K562 (cell line): Measurements from ENCODE around the gene CHSY1. TPM values are rescaled to one million over a fixed set of nuclear protein-coding genes. Genes with fewer than 3 reads are reported as not detected.

Experiments used
- CBX1 ChIP-seq: sonication (generic); IDR thresholded peaks from 2 replicates; pipeline ENCODE4 v1.6.1; 2016; ENCODE audit warnings: antibody characterized with exemption, low read depth, mild to moderate bottlenecking
- ESRRB ChIP-seq: fragments of 250-450 bp; sonication (Bioruptor Pico); IDR thresholded peaks from 2 replicates; pipeline ENCODE4 v1.5.0; 2020; ENCODE audit warnings: mild to moderate bottlenecking, moderate library complexity, borderline replicate concordance
- IRF2 ChIP-seq: sonication (generic); formaldehyde crosslinking; IDR thresholded peaks from 2 replicates; pipeline ENCODE4 v1.8.1; 2022; ENCODE audit warnings: mild to moderate bottlenecking, missing genetic modification reagents
- LCOR ChIP-seq: sonication (generic); formaldehyde crosslinking; IDR thresholded peaks from 2 replicates; pipeline ENCODE4 v1.8.0; 2022; ENCODE audit warnings: mild to moderate bottlenecking, missing genetic modification reagents
- MCM2 ChIP-seq: fragments of 450-650 bp; IDR thresholded peaks from 2 replicates; pipeline ENCODE4 v1.6.1; 2017; ENCODE audit warnings: low read depth, mild to moderate bottlenecking
- PRPF4 ChIP-seq: fragments of 200-400 bp; formaldehyde crosslinking; IDR thresholded peaks from one replicate; pipeline ENCODE4 v1.6.1; 2017; ENCODE audit warnings: low read length, low read depth, mild to moderate bottlenecking; ENCODE audit not compliant: insufficient read depth, poor library complexity, severe bottlenecking
- REST ChIP-seq, 2 experiments: fragments of 450-650 bp; formaldehyde crosslinking in 1 of 2; IDR thresholded peaks; 2 replicates each; pipeline versions ENCODE4 v1.4.0 to v1.6.1; 2014 to 2020; ENCODE audit warnings: mild to moderate bottlenecking in 2 of 2, borderline replicate concordance in 1 of 2, low read depth in 1 of 2
- SIN3B ChIP-seq: fragments of 450-650 bp; IDR thresholded peaks from 2 replicates; pipeline ENCODE4 v1.6.1; 2017; ENCODE audit warnings: low read depth, mild to moderate bottlenecking, moderate library complexity
- SMC3 ChIP-seq: conservative IDR thresholded peaks from 2 replicates; pipeline ENCODE4 v1.6.1; 2011; ENCODE audit warnings: low read depth, low read length, improper control_type of control experiment; ENCODE audit not compliant: insufficient read depth
- TAF7 ChIP-seq: fragments of 450-650 bp; IDR thresholded peaks from 2 replicates; pipeline ENCODE4 v1.6.1; 2016; ENCODE audit warnings: missing genetic modification characterization, missing compliant biosample characterization
- ZKSCAN8 ChIP-seq: fragments of 200-800 bp; sonication (Bioruptor generic); IDR thresholded peaks from 2 replicates; pipeline ENCODE4 v1.6.1; 2016; ENCODE audit warnings: missing genetic modification characterization, missing compliant biosample characterization
- ZNF143 ChIP-seq: sonication (generic); formaldehyde crosslinking; IDR thresholded peaks from 2 replicates; pipeline ENCODE4 v1.9.0; 2022; ENCODE audit warnings: mild to moderate bottlenecking, missing genetic modification reagents
- ZNF24 ChIP-seq: fragments of 450-650 bp; IDR thresholded peaks from 2 replicates; pipeline ENCODE4 v1.6.1; 2016
- ZNF347 ChIP-seq: fragments of 450-650 bp; formaldehyde crosslinking; IDR thresholded peaks from 2 replicates; pipeline ENCODE4 v1.4.0; 2020; ENCODE audit warnings: low read depth, mild to moderate bottlenecking, moderate library complexity
- ZNF830 ChIP-seq: fragments of 250-450 bp; sonication (Bioruptor Pico); IDR thresholded peaks from 2 replicates; pipeline ENCODE4 v1.5.0; 2021; ENCODE audit warnings: mild to moderate bottlenecking
- polyA plus RNA-seq, 8 experiments: library from polyadenylated mRNA; depleted of rRNA in 4 of 8; stranded (reverse) in 5 of 8; unstranded in 3 of 8; fragments of >200 nt; fragmentation: Nextera tagmentation in 2 of 8; fragmentation: Illumina TruSeq in 1 of 8; extraction: Ambion mirVana in 2 of 8; extraction: Trizol in 1 of 8; gene quantifications; 2 replicates each; pipeline versions ENCODE4 v1.2.1 to v1.2.3, GENCODE V29; 2011 to 2014; ENCODE audit warnings: inconsistent platforms in 1 of 8, missing spikeins in 1 of 8
- total RNA-seq, 7 experiments: library from RNA; depleted of rRNA in 6 of 7; stranded (reverse); fragments of >200 nt in 6 of 7; fragmentation: Illumina TruSeq in 2 of 7; extraction: Trizol in 2 of 7; gene quantifications; 2 replicates each; pipeline versions ENCODE4 v1.2.1 to v1.2.3, GENCODE V29; 2011 to 2021; ENCODE audit warnings: low replicate concordance in 1 of 7
- TF ChIP-seq, protein P1 (sequence below): fragments of 450-650 bp; IDR thresholded peaks from 2 replicates; pipeline ENCODE4 v1.6.1; 2018; ENCODE audit not compliant: partially characterized antibody

The CHSY1 gene
- total and polyA plus RNA-seq, 9 of the 15 experiments (the other 6 are each of a cell fraction or from before 2014, with no cell fraction given) = 7.0 to 16.4 (median 13.4) TPM

GRCh38 chr15:101148166-101148880, 103.5 kb downstream of the CHSY1 start (continued):
- TF ChIP-seq REST (IDR thresholded peaks at IDR 0.05; ENCODE audit: borderline replicate concordance) (0 out of 2 replicates have a peak, but pooled peaks have one; percentile 26), REST (CRISPR knock-in tag; IDR thresholded peaks at IDR 0.05; ENCODE audit: low read depth) (no peak), ZKSCAN8 (CRISPR knock-in tag) (no peak), ZNF830 (CRISPR knock-in tag) (no peak), ZNF347 (CRISPR knock-in tag) (no peak), MCM2 (no peak), IRF2 (CRISPR knock-in tag) (no peak), CBX1 (0 out of 2 replicates have a peak, but pooled peaks have one; percentile 30), TAF7 (tag) (no peak), ESRRB (no peak), PRPF4 (no peak), SMC3 (no peak), LCOR (CRISPR knock-in tag) (no peak), ZNF143 (no peak), ZNF24 (no peak), SIN3B (no peak)
- TF ChIP-seq, protein P1, sequence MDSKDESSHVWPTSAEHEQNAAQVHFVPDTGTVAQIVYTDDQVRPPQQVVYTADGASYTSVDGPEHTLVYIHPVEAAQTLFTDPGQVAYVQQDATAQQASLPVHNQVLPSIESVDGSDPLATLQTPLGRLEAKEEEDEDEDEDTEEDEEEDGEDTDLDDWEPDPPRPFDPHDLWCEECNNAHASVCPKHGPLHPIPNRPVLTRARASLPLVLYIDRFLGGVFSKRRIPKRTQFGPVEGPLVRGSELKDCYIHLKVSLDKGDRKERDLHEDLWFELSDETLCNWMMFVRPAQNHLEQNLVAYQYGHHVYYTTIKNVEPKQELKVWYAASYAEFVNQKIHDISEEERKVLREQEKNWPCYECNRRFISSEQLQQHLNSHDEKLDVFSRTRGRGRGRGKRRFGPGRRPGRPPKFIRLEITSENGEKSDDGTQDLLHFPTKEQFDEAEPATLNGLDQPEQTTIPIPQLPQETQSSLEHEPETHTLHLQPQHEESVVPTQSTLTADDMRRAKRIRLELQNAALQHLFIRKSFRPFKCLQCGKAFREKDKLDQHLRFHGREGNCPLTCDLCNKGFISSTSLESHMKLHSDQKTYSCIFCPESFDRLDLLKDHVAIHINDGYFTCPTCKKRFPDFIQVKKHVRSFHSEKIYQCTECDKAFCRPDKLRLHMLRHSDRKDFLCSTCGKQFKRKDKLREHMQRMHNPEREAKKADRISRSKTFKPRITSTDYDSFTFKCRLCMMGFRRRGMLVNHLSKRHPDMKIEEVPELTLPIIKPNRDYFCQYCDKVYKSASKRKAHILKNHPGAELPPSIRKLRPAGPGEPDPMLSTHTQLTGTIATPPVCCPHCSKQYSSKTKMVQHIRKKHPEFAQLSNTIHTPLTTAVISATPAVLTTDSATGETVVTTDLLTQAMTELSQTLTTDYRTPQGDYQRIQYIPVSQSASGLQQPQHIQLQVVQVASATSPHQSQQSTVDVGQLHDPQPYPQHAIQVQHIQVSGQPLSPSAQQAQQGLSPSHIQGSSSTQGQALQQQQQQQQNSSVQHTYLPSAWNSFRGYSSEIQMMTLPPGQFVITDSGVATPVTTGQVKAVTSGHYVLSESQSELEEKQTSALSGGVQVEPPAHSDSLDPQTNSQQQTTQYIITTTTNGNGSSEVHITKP = peak; percentile 30
